Measurements from ENCODE around the gene CRYBG2.

Gene CRYBG2

GRCh38 chr1:26291939-26292338 is 62.0 kb downstream of the CRYBG2 start:
- no peak for DNase-seq (ENCODE audit: low read depth)
- TF ChIP-seq CTCF (conservative IDR thresholded peaks at IDR 0.05; ENCODE audit: control insufficient read depth, insufficient read depth, low read depth, low read length): no peak
- H3K4me3 ChIP-seq (ENCODE audit: control insufficient read depth, low read depth, low read length): no peak overlapping the region

DNA sequence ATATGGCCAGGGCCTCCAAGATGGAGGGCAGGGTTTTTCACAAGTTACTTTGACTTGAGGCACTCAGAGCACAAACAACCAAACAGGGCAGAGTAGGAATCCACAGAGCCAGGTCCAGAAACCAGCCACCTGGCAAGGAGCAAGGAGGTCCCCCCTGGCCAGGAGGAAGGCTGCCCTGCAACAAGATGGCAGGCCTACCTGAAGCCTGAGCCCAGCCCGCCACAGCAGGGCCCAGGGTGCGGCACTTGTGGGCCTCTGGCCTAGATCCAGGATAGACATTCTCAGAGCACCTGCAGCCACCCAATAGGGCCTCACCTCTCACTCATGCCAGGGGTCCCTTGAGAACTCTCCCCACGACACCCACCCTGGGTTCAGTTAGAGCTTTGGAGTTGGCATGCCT is 62.5 kb downstream of the CRYBG2 start:
- TF ChIP-seq CTCF (conservative IDR thresholded peaks at IDR 0.05; ENCODE audit: control insufficient read depth, insufficient read depth, low read depth, low read length): no peak
- H3K4me3 ChIP-seq (ENCODE audit: control insufficient read depth, low read depth, low read length): no peak overlapping the region
- no peak for DNase-seq (ENCODE audit: low read depth)

- DNase-seq (ENCODE audit: low read depth): no peak
- H3K4me3 ChIP-seq (ENCODE audit: control insufficient read depth, low read depth, low read length): no peak overlapping the region
- no peak for TF ChIP-seq CTCF (conservative IDR thresholded peaks at IDR 0.05; ENCODE audit: control insufficient read depth, insufficient read depth, low read depth, low read length)
Observed at GRCh38 chr1:26290882-26291261, 63.1 kb downstream of the CRYBG2 start.

- DNase-seq (ENCODE audit: low read depth): no peak
- H3K4me3 ChIP-seq (ENCODE audit: control insufficient read depth, low read depth, low read length): no peak overlapping the region
- TF ChIP-seq CTCF (conservative IDR thresholded peaks at IDR 0.05; ENCODE audit: control insufficient read depth, insufficient read depth, low read depth, low read length): no peak
Observed at GRCh38 chr1:26290122-26290881, 63.6 kb downstream of the CRYBG2 start.

DNA sequence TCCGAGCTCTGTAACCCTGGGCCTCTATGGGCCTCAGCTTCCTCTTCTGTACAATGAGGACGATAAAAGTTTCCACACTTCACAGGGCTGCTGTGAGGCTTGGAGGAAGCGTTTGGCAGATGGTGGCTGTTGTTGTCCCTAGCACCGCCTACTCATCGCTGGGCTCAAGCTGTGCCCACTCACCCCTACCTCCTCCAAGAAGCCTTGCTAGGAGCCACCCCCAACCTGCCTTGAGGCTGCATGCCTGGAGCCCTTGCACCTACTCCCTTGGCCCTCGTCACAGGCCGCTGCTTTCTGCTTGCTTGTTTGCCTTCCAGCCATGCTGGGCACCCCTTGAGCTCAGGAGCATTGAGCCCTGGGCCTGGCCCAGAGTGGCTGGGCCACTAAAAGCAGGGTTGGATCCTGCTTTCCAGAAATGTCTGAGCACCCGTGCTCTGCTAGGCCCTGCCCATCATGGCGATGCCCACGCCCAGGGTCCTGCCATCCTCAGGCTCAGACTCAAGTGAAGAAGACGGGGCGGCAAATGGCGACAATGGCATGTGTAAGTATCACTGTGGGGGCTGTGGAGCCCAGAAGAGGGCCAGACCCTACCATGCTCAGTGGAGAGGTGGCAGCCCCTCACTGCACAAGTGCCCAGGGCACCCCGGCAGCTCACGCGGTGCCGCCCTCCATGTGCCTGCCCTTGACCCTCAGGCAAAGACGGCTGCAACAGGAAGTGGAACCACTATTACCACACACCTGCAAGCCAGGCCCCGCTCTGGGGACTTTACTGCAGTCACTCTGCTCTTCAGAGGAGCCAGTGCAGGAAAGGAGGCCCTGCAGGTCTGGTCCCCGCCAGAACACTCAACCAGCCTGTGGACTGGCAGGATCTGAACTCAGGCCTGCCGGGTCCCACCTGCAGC is 64.5 kb downstream of the CRYBG2 start:
- TF ChIP-seq CTCF (conservative IDR thresholded peaks at IDR 0.05; ENCODE audit: control insufficient read depth, insufficient read depth, low read depth, low read length): no peak
- DNase-seq (ENCODE audit: low read depth): no peak
- H3K4me3 ChIP-seq (ENCODE audit: control insufficient read depth, low read depth, low read length): no peak overlapping the region

- no peak for DNase-seq (ENCODE audit: low read depth)
- H3K4me3 ChIP-seq (ENCODE audit: control insufficient read depth, low read depth, low read length): no peak overlapping the region
- TF ChIP-seq CTCF (conservative IDR thresholded peaks at IDR 0.05; ENCODE audit: control insufficient read depth, insufficient read depth, low read depth, low read length): no peak
Observed at GRCh38 chr1:26288311-26288941, 65.5 kb downstream of the CRYBG2 start.

Data from fibroblast of mammary gland (primary cell).